ENCODE results near the gene KLHL7.
"Not testable (repeated sequence)": the region's sequence is repeated elsewhere in the genome, so short reads cannot be mapped to it uniquely, and the experiment has no call there.

KLHL7 gene

GRCh38 chr7:23220690-23221305 lies 115.2 kb downstream of the KLHL7 start:
- DNase-seq, result no peak

- DNase-seq, result no peak
Measured at GRCh38 chr7:23222439-23223030, 117.0 kb downstream of the KLHL7 start.

GRCh38 chr7:23224364-23224763 lies 118.8 kb downstream of the KLHL7 start:
- DNase-seq, result not testable (repeated sequence)

- DNase-seq, result no peak
Measured at GRCh38 chr7:23226844-23227450, 121.4 kb downstream of the KLHL7 start.

Measured in activated CD4-positive, alpha-beta T cell treated with anti-CD3 and anti-CD28 coated beads, Interleukin-2, amount 50 U/mL, for 48 hours (primary cell).